HuH-7.5 (cell line): Measurements from ENCODE around the gene GYPA.
"Not testable (repeated sequence)": the region's sequence is repeated elsewhere in the genome, so short reads cannot be mapped to it uniquely, and the experiment has no call there.

Experiments used
- DNase-seq: peaks from one replicate; pipeline ENCODE4 v3.0.0; 2011; ENCODE audit warnings: low spot score

The GYPA gene

DNA sequence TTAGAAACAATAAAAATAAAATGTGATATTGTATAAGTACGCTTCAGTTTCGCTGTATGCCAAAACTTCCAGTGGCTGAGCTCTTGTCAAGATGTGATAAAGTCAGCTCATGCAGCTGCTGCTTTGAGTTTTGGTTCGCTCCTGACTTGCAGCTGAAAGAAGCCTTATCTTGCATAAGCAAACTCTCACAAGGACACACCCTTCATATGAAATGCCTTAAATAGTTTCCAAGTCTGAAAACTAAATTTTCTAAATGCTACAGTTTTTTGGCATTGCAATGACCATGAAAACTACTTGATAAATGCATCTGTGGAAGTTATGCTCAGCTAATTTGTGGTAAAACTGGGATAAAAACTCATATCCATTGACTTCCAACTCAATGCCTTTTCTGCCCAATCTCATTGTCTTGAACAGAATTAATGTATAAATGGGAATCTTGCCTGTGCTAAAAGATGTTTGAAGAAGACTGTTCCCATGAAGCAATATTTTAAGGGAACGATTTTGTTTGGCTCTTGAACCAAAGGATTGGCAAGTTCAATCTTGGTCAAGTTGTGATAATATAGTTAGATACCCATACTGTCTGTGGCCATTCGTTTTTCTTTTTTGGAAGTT is 11.7 kb downstream of the GYPA start:
- DNase-seq = not testable (repeated sequence)

GRCh38 chr4:144125109-144125508 is 15.4 kb downstream of the GYPA start:
- not testable (repeated sequence) for DNase-seq

DNA sequence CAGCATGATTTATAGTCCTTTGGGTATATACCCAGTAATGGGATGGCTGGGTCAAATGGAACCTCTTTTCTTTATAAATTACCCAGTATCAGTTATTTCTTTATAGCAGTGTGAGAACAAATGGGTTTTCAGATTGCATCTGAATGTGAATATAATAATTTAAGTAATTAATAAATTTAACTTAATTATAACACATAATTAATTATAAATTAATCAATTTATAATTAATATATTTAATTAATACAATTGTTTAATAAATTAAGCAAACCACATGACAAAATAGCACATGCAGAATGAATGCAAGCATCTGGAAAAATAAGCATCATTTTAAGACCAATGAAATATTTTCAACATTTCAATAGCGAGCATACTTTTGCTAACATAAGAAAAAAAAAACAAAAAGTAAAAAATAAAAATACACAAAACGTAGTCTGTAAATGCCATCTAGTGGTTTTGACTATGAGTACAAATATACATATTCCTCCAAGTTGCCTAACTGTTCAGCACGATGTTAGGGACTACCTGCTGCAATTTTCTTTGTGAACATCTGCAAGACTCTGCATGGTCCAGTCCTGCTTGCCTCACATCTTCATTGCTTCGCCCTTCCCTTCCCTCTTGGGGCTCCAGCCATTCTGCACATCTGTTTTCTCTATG is 16.4 kb downstream of the GYPA start:
- DNase-seq = not testable (repeated sequence)

GRCh38 chr4:144123269-144123668 is 17.2 kb downstream of the GYPA start:
- not testable (repeated sequence) for DNase-seq

DNA sequence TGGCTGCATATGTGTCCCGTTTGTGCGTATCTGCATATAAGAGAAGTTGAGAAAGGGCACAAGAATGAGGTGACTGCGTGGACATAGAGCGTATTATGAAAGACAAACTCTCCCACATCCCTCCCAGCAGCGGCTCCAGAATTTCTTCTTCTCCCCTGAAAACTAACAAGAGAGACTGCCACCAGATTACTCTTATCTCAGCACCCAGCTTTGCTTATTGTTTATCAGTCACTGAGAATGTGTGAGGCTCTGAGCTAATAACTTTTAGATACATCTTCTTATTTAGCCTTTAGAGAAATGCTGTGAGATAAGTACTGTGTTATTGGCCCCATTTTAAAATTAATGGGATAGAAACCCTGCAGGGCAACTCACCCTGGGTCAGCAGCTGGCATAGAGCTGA is 20.8 kb downstream of the GYPA start:
- not testable (repeated sequence) for DNase-seq

- DNase-seq = no peak
These were observed 25.0 kb downstream of the GYPA start for GRCh38 chr4:144115519-144115918.

GRCh38 chr4:144113546-144113945 is 27.0 kb downstream of the GYPA start:
- no peak for DNase-seq

DNA sequence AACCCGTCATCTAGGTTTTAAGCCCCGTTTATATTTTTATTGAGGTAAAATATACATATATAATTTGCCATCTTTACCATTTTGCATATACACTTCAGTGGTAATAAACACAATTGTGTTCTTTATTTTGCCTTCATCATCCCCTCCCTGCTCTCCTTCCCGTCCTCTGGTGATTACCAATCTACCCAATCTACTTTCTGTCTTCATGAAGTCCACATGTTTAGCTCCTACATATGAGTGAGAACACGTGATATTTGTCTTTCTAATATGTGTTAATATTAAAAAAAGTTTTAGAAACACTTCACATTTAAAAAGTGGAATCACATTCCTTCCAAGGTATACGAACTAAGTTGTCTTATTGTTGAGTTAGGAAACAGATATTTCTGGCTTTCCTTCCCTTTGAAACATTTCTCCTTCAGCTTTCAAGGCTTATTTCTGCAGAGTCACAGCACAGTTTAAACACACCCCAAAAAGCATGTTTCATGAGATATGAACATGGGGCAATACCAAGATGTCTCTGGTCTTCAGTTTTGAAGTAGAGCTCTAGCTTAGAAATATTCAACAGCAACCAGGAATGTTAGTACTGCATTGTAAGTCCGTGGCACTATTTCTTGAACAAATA is 35.9 kb downstream of the GYPA start:
- DNase-seq = no peak

DNA sequence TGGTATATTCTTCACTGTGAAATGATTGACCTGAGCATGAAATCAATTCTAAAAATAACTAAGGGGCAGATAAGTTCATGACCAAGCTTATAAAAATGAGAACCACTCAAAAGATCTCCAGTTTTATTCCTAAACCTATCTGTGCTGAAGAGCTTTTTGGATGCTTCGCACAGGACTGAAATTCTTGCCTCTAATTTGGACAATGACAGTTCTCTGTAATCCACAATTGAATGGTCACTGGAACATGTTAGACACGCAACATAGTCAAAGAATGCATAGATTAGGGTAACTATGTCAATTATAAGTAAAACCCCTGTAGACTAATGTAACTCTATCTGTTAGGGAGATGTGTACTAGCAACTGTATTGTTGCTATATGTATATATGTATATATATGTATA is 42.7 kb downstream of the GYPA start:
- not testable (repeated sequence) for DNase-seq

DNA sequence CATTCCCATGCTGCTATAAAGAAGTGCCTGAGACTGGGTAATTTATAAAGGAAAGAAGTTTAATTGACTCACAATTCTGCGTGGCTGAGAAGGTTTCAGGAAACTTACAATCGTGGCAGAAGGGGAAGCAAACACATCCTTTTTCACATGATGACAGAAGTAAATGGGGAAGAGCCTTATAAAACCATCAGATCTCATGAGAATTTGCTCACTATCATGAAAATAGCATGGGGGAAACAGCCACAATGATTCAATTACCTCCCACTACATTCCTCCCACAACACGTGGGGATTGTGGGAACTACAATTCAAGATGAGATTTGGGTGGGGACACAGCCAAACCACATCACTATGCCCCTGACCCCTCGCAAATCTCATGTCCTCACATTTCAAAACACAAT is 46.5 kb downstream of the GYPA start:
- not testable (repeated sequence) for DNase-seq

DNA sequence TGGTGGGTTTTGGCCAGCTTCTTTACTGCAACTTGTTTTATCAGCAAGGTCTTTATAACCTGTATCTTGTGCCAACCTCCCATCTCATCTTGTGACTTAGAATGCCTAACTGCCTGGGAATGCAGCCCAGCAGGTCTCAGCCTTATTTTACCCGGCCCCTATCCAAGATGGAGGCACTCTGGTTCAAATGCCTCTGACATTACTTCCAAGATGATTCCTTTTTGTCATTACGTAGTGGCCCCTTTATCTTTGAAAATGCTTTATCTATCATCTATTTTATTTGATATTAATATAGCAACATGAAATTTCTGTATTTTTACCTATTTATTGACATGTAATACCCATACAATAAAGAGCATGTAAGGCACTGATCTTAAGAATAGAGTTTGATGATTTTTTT is 49.3 kb downstream of the GYPA start:
- not testable (repeated sequence) for DNase-seq

- DNase-seq = no peak
These were observed 49.8 kb downstream of the GYPA start for GRCh38 chr4:144090744-144091143.

- DNase-seq = not testable (repeated sequence)
These were observed 58.5 kb downstream of the GYPA start for GRCh38 chr4:144082053-144082452.

DNA sequence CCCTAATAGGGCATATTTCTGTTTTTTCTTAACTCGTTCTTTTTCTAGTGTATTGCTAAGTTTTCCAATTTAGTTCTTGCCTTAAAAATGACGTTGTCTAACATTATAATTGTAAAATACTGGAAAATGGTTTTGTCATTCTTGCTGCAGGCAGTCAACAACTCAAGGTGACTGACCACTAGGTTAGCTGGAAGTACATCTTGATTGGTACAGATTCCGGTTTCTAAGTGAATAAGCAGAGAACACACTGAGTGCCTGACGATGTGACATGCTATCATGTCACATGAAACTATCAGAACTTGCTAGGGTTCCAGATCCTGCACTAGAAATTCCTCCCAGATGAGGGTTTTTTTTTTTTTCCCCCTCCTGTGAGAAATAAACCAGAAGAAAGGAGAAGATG is 60.4 kb downstream of the GYPA start:
- not testable (repeated sequence) for DNase-seq

- not testable (repeated sequence) for DNase-seq
These were observed 61.8 kb downstream of the GYPA start for GRCh38 chr4:144078746-144079145.

GRCh38 chr4:144061556-144061955 is 79.0 kb downstream of the GYPA start:
- DNase-seq = not testable (repeated sequence)

GRCh38 chr4:144060234-144060859 is 80.2 kb downstream of the GYPA start:
- not testable (repeated sequence) for DNase-seq
